Endothelial cell (in vitro differentiated cells): ENCODE data around the gene SLC34A1. TPM values are rescaled to one million over a fixed set of nuclear protein-coding genes. Genes with fewer than 3 reads are reported as not detected.
A peak's percentile ranks its signal among the peaks of the same experiment; 100 is the strongest.

Source experiments
- DNase-seq: peaks from one replicate; pipeline ENCODE4 v3.0.0; 2021; ENCODE audit warnings: low spot score
- H3K27ac Mint-ChIP-seq: one replicate; pipeline ENCODE4 v1.8.0; 2021; ENCODE audit warnings: mixed read lengths, inconsistent platforms; ENCODE audit not compliant: unreplicated experiment
- H3K27me3 Mint-ChIP-seq: one replicate; pipeline ENCODE4 v1.8.0; 2021; ENCODE audit warnings: mild to moderate bottlenecking, moderate library complexity, mixed read lengths, inconsistent platforms; ENCODE audit not compliant: unreplicated experiment
- H3K36me3 Mint-ChIP-seq: one replicate; pipeline ENCODE4 v1.8.0; 2021; ENCODE audit warnings: mild to moderate bottlenecking, low read depth, mixed read lengths, inconsistent platforms; ENCODE audit not compliant: unreplicated experiment
- H3K4me1 Mint-ChIP-seq: one replicate; pipeline ENCODE4 v1.8.0; 2021; ENCODE audit warnings: mild to moderate bottlenecking, mixed read lengths, inconsistent platforms; ENCODE audit not compliant: unreplicated experiment
- H3K4me3 Mint-ChIP-seq: one replicate; pipeline ENCODE4 v1.8.0; 2021; ENCODE audit warnings: mild to moderate bottlenecking, mixed read lengths, inconsistent platforms; ENCODE audit not compliant: unreplicated experiment
- H3K9me3 Mint-ChIP-seq: one replicate; pipeline ENCODE4 v1.8.0; 2021; ENCODE audit warnings: mixed read lengths, inconsistent platforms; ENCODE audit not compliant: unreplicated experiment
- CTCF ChIP-seq: fragments of 200-600 bp; sonication (generic); IDR thresholded peaks from one replicate; pipeline ENCODE4 v1.5.0; 2021; ENCODE audit warnings: antibody characterized with exemption; ENCODE audit not compliant: unreplicated experiment
- total RNA-seq: library from RNA; stranded (reverse); fragmentation: NEBNext Ultra II Directional; extraction: Animal tissue kit (Norgen Biotek cat#: 25700); gene quantifications from one replicate; pipeline ENCODE4 v1.2.1, GENCODE V29; 2021; ENCODE audit not compliant: unreplicated experiment

Gene SLC34A1
- total RNA-seq, 1 donor from 2014 or later, result not detected

- H3K27ac Mint-ChIP-seq, result no peak overlapping the region
- H3K36me3 Mint-ChIP-seq, result peaks cover 5% of the 10 kb centered on the region
- no peak for DNase-seq
- no peaks in the 10 kb centered on the region for H3K9me3 Mint-ChIP-seq
- H3K4me1 Mint-ChIP-seq, result peaks cover 26% of the 10 kb centered on the region
- H3K4me3 Mint-ChIP-seq, result peak overlapping the region; percentile 81
- no peak for TF ChIP-seq CTCF
- peaks cover 12% of the 10 kb centered on the region for H3K27me3 Mint-ChIP-seq
These were observed 12.9 kb upstream of the SLC34A1 start for GRCh38 chr5:177371120-177372033.

- H3K4me3 Mint-ChIP-seq, result peak overlapping the region; percentile 70
- peaks cover 21% of the 10 kb centered on the region for H3K4me1 Mint-ChIP-seq
- H3K9me3 Mint-ChIP-seq, result no peaks in the 10 kb centered on the region
- peaks cover 12% of the 10 kb centered on the region for H3K27me3 Mint-ChIP-seq
- no peak for DNase-seq
- no peak for TF ChIP-seq CTCF
- peaks cover 5% of the 10 kb centered on the region for H3K36me3 Mint-ChIP-seq
- H3K27ac Mint-ChIP-seq, result no peak overlapping the region
These were observed 12.0 kb upstream of the SLC34A1 start for GRCh38 chr5:177372034-177372896.

- no peak for TF ChIP-seq CTCF
- Mint-ChIP-seq H3K9me3 (no peaks in the 10 kb centered on the region), H3K4me3 (peak overlapping the region; percentile 70), H3K4me1 (peaks cover 21% of the 10 kb centered on the region), H3K36me3 (peaks cover 5% of the 10 kb centered on the region), H3K27ac (no peak overlapping the region), H3K27me3 (peaks cover 12% of the 10 kb centered on the region)
- DNase-seq, result no peak
These were observed 11.3 kb upstream of the SLC34A1 start for GRCh38 chr5:177372910-177373309.

GRCh38 chr5:177373806-177374205 lies 10.4 kb upstream of the SLC34A1 start:
- DNase-seq, result no peak
- TF ChIP-seq CTCF, result no peak
- Mint-ChIP-seq H3K36me3 (peaks cover 4% of the 10 kb centered on the region), H3K4me1 (peaks cover 21% of the 10 kb centered on the region), H3K27me3 (peaks cover 5% of the 10 kb centered on the region), H3K9me3 (no peaks in the 10 kb centered on the region), H3K4me3 (no peak overlapping the region), H3K27ac (no peak overlapping the region)
